ENCODE measurements around the gene CLCNKA. TPM values are rescaled to one million over a fixed set of nuclear protein-coding genes. Genes with fewer than 3 reads are reported as not detected.

CLCNKA gene
- total and polyA plus RNA-seq, 2 experiments from 2014 or later = 12.8 to 16.3 TPM

DNA sequence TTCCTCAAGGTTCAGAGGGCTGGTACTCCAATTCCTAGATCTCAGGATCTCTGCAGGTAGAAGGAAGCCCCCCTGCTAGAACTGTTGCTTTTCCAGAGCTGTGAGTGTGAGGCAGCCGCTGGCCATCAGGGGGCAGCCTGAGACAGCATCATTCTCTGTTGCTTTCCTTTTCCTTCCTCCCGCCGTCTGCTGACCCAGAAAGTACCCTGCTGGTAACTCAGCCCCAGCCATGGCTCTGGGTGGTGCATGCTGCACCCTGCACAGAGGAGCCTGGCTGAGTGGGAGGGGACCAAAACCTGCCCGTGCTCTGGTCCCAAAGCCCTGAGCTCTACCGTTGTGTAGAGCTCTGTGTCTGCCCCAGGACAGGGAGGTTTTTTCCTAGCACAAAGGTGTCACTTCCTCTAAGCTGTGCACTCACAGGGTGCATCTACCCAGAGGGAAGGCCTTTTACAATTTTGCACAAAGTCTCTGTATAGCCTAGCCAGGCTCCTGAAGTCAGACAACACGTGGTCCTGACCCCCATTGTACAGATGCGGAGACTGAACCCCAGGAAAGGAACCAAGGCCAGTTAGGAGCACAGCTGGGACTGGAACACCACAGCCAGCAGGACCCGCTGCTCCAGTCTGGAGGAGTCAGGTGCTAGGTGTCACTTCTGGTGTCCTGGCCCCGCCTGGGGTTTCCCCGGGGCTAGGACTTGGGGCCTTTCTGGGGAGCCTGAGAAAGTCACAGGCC lies 57.3 kb downstream of the CLCNKA start:
- H3K27ac ChIP-seq = no peak overlapping the region
- H3K27me3 ChIP-seq = peaks cover 3% of the 10 kb centered on the region
- no peaks in the 10 kb centered on the region for H3K9me3 ChIP-seq (ENCODE audit: low read depth)
- H3K4me3 ChIP-seq = no peak overlapping the region
- H3K4me1 ChIP-seq (ENCODE audit: low read depth) = no peaks in the 10 kb centered on the region
- peak; percentile 90 for TF ChIP-seq CTCF (IDR thresholded peaks at IDR 0.05; ENCODE audit: low read depth, low read length)
- no peaks in the 10 kb centered on the region for H3K36me3 ChIP-seq
- DNase-seq (ENCODE audit: low read depth in 1 of 2, low spot score in 1 of 2) = peak; percentile 79 to 84

DNA sequence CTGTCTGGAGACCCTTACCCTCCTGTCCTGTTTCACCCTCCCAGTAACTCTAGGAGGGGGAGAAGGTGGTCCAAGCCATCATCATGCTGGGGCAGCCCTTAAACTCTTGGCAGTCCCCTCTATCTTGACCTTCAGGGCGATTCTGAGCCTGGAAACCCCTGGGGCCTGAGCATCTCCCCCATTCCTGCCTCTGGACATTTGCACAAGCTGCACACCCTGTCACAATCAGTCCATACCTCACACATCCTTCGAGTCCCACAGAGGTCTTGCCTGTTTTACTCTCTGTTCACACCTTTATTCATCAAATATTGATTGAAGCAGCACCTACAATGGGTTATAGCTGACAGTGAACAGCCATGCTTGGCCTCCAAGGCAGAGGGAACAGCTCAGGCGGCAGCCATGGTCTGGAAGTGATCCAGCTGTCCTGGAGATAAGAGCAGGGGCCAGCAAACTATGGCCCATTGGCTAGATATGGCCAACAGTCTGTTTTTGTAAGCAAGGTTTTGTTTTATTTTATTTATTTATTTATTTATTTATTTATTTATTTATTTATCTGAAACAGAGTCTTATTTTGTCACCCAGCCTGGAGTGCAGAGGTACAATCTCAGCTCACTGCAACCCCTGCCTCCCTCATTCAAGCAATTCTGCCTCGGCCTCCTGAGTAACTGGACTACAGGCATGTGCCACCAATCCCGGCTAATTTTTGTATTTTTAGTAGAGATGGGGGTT lies 58.8 kb downstream of the CLCNKA start:
- peak; percentile 37 to 39 for DNase-seq (ENCODE audit: low read depth in 1 of 2, low spot score in 1 of 2)
- peaks cover 3% of the 10 kb centered on the region for H3K4me1 ChIP-seq (ENCODE audit: low read depth)
- no peaks in the 10 kb centered on the region for H3K27me3 ChIP-seq

DNA sequence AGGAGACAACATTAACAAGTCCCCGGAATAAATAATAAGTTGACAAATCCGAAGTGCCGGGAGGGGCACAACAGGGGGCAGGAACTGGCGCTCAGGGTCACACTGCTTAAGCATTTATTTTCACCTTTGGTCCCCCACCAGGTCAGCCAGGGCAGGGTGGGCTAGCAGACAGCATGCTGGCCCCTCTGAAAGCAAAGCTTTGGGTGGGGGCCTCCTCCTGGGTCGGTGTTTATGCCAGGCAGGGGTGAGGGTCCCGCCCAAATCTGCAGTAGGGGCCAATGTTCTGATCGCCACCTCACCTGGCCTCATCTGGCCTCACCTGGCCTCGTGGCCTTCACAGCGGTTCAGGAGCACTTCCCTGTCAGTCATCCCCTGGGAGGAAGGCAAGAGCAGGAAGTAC lies 59.8 kb downstream of the CLCNKA start:
- DNase-seq (ENCODE audit: low read depth in 1 of 2, low spot score in 1 of 2) = no peak
- H3K27ac ChIP-seq = no peak overlapping the region
- H3K36me3 ChIP-seq = no peaks in the 10 kb centered on the region
- no peaks in the 10 kb centered on the region for H3K9me3 ChIP-seq (ENCODE audit: low read depth)
- TF ChIP-seq CTCF (IDR thresholded peaks at IDR 0.05; ENCODE audit: low read depth, low read length) = no peak
- no peak overlapping the region for H3K4me3 ChIP-seq
- H3K4me1 ChIP-seq (ENCODE audit: low read depth) = peaks cover 4% of the 10 kb centered on the region
- H3K27me3 ChIP-seq = no peaks in the 10 kb centered on the region

More for the DNA sequence above, 58.8 kb downstream of the CLCNKA start:
- H3K36me3 ChIP-seq = no peaks in the 10 kb centered on the region
- TF ChIP-seq CTCF (IDR thresholded peaks at IDR 0.05; ENCODE audit: low read depth, low read length) = no peak
- no peak overlapping the region for H3K4me3 ChIP-seq
- H3K9me3 ChIP-seq (ENCODE audit: low read depth) = no peaks in the 10 kb centered on the region
- H3K27ac ChIP-seq = no peak overlapping the region

- H3K4me1 ChIP-seq (ENCODE audit: low read depth) = peaks cover 4% of the 10 kb centered on the region
- no peak overlapping the region for H3K27ac ChIP-seq
- H3K4me3 ChIP-seq = no peak overlapping the region
- no peaks in the 10 kb centered on the region for H3K36me3 ChIP-seq
- peak; percentile 72 to 79 for DNase-seq (ENCODE audit: low read depth in 1 of 2, low spot score in 1 of 2)
- TF ChIP-seq CTCF (IDR thresholded peaks at IDR 0.05; ENCODE audit: low read depth, low read length) = peak; percentile 93
- H3K9me3 ChIP-seq (ENCODE audit: low read depth) = no peaks in the 10 kb centered on the region
- H3K27me3 ChIP-seq = no peaks in the 10 kb centered on the region
Measured at GRCh38 chr1:16082283-16083038, 60.6 kb downstream of the CLCNKA start.

DNA sequence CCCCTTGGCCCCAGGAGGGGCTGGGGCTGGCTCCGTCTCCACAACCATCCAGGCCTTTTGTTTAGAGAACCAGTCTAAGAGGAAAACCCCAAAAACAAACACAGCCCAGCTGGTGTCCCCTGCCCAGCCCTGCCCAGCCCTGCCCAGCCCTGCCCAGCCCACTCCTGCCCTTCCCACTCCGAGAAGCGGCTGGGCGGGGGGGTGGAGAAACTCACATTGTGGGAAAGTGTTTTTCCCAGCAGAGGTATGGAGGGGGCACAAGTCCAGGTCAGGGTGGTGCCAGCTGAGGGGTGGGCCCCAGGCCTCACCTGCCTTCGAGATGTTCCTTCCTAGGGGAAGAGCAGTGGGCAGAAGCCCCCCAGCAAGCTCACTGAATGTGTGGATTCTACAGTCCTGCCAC lies 61.6 kb downstream of the CLCNKA start:
- no peaks in the 10 kb centered on the region for H3K36me3 ChIP-seq

More for the DNA sequence above, 61.6 kb downstream of the CLCNKA start:
- Histone ChIP-seq H3K4me3 (no peak overlapping the region), H3K4me1 (ENCODE audit: low read depth) (peaks cover 4% of the 10 kb centered on the region), H3K27ac (no peak overlapping the region), H3K9me3 (ENCODE audit: low read depth) (no peaks in the 10 kb centered on the region), H3K27me3 (no peaks in the 10 kb centered on the region)
- DNase-seq (ENCODE audit: low read depth in 1 of 2, low spot score in 1 of 2) = no peak
- TF ChIP-seq CTCF (IDR thresholded peaks at IDR 0.05; ENCODE audit: low read depth, low read length) = no peak
